Activated effector memory CD4-positive, alpha-beta T cell treated with anti-CD3 and anti-CD28 coated beads, Interleukin-2, amount 50 U/mL, for 16 hours (primary cell): Measurements from ENCODE around the gene KCNMA1.

ENCODE experiments used
- DNase-seq: peaks from one replicate; pipeline ENCODE4 v3.0.0-alpha.2; 2020

The KCNMA1 gene

DNA sequence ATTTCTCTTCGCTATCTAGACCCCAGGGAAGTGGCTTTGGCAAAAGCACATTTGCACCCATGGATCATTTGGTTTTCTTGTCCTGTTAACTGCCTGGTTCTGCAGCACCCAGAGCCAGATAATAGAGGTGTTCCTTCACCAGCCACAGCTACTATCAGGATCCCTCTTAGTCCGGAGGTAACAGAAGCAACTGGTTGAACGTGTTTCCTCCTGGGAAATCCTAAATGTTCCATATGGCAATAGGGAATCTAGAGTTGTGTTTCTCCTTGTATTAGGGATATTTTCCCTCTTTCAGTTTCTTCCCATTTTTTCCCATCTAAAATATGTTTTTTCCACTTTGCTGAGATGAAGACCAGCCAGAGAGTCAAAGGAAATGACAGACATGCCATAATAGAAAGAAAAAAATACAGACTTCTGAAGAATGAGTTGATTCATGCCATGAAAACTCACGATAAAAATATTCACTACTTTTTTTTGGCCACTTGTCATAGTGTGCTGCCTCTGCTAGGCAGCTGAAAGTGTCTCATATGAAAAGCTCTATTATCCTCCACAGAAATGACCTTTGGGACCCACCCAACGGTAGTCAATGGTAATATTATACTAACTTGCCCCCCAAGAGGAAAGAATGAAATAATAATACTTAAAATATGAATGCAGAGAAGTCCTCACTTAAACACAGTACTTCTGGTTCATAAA lies 472.8 kb downstream of the KCNMA1 start:
- DNase-seq, result no peak

DNA sequence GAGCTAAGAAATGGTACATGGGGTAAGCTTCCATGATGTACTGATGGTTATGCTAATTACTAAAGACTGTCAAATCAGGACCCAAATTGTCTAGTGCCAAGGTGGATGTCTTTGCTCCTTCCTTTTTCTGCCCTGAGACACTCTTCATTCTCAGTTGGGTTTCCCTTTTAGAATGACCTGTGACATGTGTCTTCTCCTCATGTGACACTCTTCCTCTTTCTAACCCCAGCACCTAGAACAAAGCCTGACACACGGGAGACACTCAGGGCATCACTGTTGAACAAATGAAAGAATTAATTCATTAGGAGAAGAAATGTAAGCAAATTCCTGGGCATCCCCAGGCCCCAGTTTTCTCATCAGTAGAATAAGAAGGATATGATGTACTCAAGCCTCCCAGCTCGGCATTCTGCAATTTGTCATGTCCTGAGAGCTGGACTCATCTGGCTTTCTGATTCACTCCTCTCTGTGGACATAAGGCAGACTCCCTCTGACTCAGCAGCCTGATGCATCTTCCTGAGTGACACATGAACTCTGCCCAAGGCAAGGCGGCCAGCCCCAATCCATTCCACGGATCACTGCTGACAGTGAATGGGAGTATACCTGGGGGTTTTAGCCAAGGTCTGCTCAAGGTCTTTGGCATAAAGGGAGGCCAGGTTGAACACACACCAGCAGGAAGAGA lies 473.8 kb downstream of the KCNMA1 start:
- DNase-seq, result no peak

DNA sequence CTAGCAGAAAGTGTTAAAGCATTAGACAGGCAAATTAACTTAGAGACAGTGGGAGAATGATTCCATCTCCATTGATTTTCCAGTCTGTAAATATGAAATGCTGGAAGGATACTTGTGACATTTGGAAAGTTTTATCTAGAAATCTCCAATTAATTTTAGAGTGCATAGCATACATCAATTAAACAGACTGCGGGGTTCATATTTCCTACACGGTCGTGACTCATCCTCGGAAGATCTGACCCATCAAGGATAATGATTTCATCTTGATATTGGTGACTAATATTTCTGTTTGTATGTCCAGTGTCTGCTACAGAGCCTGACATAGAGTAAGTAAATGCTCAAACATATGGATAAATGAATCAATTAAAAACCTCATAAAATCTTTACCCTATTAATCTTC lies 474.9 kb downstream of the KCNMA1 start:
- no peak for DNase-seq

DNA sequence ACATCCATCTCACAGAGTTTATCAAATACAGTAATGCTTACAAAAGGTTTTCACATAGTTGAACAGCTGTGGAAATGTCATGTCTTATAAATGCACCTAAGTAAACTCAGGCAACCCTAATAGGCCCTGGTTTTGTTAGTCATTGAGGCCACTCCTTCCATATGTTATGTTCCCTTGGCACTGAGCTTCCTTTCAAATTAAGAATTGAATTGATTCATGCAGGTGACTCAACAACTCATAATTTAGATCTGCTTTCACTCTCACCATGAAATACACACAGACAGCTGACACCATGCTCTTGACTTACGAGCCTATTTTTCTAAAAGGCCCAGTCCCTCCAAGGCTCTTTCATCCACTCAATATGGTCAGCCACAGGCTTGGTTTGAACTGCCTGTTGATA lies 476.9 kb downstream of the KCNMA1 start:
- DNase-seq, result no peak

DNA sequence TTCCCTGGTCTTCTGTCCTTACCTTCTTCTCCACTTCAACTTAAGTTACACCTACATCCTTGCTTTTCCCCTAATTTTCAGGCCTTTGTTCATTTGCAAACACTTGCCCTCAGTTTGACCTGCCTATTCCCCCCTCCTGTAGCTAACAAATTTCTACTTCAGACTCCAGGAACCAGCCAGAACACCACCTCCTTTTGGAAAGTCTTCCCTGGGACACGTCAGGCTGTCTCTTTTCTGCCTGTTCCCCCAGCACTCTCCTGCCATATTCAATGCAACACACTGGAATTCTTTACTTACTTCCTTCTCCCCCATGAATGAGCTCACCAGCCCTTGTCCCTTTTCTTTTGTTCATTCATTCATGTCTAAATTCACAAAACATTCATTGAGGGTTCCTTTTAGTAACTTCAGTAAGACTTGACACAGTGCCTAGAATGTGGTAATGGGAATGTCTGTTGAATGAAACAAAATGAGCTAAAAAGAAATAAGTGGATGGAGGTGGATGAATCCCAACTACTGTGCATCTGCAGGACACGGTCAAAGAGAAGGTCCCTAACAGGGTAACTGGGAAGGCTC lies 478.0 kb downstream of the KCNMA1 start:
- DNase-seq, result no peak

DNA sequence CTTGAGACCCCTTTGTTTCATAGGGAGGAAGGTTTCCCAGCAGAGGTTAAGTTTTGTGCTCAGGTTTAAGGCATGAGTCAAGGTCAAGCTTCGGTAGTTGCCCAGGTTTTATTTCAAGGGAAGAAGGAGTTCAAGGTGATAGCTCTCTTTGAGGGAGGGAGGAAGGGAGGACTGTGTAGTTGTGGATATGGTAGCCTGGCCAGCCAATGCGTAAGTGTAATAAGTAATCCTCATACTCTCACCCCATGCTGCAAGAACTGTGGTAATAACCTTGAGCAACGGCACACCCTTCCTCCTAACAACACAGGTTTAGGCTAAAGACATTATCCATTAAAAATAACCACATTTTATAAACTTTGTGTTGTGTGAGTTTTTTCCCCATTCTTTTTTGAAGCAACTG lies 478.9 kb downstream of the KCNMA1 start:
- DNase-seq, result no peak

DNA sequence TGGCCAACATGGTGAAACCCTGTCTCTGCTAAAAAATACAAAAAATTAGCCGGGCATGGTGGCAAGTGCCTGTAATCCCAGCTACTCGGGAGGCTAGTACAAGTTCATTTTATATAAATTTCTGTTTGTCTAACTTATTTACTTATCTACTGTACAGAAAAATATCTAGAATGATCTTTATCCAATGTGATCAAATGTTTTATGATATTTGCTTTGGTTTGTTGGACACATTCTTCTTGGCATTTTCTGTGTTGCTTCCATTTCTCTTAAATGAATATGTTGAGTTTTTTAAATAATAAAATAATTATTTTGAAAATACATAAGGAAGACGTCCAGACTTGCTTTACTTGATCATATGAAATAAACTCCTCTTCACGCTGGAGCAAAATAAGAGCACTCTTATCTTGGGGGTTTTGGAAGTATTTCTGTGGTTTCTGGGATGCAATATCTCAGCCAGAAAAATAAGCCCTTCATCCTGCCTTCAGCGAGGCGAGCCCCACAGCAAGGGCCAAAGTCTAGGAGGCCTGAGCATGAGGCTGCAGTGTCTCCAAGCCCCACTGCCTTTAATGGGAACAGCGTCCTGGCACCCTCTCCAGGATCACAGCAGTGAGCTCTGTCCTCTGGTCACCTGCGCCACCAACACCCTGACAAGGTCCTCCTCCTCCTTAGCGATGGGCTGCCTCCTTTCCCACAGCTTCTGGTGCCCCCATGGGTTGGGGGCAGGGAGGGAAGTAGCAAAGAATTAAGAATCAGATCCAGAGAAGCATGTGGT lies 480.2 kb downstream of the KCNMA1 start:
- no peak for DNase-seq

DNA sequence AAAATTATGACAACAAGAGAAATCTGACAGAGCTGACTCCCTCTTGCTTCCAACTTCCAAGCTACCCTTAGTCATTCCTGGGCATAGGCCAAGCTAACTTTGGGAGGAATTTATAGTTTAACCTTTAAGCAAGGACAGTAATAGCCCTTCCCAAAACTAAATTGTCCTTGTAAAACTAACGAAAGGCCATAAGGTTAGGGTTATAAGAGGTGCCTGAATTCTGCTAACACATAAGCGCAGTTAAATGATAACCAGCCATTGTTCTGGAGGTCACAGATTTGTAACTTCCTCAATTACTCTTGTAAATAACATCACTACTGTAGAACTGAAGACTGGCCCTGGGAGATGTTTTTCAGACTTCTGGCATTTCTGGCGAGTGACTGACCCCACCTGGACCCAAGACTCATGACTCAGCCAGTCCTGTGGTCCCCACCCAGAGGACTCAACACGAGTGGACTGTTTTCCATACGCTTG lies 481.2 kb downstream of the KCNMA1 start:
- no peak for DNase-seq

DNA sequence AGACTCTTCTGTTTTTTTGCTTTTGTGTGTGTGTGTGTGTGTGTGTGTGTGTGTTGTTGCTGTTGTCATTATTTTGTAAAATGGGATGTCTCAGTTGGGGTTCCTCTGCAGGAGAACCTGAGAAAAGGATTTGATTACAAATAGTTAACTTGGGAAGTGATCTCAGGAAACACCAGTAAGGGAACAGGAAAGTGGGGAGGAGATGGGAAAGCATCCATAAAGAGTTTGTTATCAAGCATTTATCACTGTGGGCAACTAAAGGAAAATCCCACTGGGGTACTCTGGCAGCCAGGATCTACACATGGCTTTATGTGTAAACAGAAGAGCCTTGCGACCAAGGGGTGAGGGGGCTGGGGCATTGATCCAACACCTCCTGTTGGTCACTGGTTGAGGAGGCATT lies 485.4 kb downstream of the KCNMA1 start:
- no peak for DNase-seq

DNA sequence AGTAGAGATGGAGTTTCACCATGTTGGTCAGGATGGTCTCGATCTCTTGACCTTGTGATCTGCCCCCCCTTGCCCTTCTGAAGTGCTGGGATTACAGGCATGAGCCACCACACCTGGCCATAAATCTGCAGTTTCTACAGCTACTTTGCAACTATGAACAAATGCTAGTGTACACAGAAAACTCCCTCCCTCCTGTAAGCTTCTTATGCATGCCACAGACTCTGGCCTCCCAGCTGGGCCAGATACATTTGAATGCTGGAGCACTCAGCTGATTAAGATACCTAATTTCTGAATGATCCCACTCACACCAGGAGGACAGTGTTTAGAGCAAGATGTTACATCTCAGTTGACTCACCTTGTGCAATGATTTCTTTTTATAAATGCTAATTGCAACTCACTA lies 486.2 kb downstream of the KCNMA1 start:
- no peak for DNase-seq

DNA sequence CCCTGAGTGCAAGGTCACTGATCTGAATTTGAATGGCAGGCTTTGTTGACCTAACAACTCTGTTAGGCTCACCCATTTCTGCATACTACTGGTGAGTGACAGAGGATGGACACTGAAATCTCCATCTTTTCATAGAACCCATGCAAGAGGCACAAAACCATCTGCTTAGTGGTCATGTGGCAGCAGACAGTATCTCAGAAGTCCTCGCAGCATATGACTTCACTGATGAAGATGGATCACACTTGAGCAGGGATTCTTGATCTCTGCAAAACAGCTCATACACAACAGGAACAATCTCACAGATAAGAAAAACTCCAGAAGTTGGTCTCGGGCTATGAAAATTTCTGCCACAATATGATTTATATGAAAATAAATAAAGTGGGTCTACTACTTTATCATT lies 487.9 kb downstream of the KCNMA1 start:
- no peak for DNase-seq

DNA sequence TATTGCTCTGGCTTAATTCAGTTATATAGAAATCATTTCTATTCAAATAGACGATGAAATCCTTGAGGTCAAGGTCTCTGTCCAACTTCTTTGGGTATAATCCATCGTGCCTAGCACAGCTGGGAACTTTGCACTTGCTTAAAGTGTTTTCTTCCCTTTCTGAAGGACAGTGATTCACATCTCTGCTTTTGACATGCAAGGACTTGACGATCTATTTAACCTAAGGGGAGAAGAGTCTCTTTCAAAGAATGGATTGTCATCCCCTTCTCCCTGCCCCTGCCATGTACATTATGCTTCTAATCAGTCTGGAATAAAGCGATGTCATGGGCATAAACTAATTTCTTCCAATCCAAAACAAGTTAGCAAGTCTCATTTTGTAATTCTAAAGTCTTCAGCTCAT lies 488.6 kb downstream of the KCNMA1 start:
- no peak for DNase-seq

DNA sequence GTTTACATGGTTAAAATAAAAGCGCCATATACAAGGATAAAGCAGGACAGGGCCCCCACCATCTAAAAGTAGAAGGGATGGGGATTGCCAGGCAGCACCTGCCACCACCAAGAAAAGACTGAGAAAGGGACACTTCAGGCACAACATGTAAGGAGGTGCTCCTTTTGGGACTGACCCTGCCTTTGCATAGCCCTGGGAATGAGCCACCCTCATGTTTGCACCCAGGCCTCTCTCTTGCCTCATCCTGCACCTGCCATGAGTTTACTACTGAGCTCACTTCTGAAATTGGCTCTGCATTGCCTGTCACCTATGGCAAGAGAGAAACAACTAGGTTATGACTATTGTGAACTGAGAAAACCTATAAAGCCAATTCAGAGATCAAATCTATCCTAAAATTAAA lies 489.7 kb downstream of the KCNMA1 start:
- no peak for DNase-seq

DNA sequence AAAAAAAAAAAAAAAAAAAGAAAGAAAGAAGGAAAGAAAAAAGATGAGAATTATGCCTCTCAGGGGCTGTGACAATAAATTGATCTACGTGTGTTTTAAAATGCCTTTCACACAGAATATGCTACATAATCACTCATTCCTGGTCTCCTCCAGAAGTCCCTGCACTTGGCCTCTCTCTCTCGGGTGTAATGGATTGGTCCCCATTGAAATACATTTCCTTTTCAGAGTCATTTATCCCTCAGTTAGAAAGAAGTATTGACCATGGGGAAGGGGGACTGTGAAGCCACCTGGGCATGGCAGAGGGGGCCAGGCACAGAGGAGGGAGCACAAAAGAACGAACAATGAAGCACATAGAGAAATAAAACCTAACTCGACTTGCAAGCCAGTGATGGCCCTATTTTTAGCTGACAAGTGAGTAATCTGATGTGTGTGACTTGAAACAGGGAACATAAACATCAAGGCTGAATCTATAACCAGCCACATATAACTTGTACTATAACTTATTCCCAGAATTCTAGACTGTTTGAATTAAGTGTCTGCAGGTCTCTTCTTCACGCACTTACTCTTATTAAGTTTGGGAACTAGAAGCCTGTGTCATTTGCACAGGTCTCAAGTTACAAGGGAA lies 490.8 kb downstream of the KCNMA1 start:
- no peak for DNase-seq

DNA sequence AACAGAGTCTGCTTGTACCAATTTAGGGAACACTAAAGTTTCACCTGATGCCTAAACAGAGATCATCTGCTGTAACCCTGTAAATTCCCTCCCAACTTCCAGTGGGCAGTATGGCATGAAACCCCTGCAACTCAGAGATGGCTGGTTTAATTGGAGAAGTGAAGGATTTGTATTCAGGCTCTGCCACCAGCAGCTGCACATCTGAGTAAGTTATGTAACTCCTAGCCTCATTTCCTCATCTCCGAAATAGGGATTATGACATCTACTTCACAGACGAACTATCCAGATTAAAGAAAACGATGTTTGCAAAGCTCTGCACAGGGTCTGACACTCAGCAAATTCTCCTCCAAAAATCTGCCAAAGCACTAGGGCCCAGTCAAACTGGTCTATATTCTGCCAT lies 493.0 kb downstream of the KCNMA1 start:
- no peak for DNase-seq

DNA sequence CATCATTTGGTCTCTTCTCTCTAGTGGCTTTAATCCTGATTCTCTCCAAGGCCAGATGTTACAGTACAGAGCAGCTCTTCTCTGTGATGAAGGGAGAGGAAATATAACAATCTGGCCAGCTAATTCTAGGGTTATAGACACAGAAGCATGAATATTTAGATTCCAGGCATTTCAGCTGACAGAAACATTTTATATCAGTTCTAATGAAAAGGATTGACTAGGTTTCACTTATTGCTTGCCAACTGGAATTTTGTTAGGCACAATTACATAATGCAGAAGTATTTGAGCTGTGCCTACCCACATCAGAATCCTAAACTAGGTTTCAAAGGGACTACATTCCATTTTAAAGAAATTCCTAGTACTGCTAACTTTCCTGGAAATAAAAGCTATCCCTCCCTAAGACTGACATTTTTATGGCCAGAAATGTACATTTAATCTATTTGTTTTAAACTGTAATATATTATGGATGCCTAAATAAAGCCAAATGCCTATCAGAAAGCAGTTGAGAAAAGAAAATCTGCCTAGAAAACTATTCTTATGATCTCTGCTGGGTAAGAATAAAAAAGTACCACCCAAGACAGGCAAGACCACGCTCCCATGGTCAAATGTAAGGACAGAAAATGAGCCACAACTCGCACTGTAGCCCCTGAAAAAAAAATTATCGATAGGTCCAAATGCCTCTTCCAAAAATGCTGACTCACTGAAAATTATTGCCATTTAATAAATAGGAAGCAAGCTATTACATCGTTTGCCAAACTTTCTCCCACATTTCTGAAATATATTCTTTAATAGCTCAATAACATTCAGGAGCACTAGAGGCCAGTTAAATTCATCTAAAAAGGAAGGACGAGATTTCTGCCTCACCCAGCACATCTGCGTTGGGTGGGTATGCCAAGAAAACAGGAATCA lies 498.1 kb downstream of the KCNMA1 start:
- DNase-seq, result no peak

DNA sequence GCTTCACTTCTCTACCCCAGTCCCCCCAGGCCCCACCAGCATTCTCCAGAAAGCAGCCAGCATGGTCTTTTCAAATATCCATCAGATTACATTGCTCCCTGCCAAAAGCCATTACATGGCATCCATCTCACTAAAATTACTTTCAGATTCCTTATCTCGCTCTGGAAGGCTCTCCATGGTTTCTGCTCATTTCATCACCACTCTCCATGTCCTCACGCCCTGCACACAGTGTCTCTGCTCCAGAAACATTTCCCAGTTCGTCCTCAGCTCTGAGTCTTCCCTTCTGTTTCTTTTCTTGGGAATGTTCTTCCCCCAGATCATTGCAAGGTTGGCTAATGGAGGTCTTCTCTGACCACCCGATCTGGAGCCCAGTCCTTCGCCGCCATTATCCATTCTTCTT lies 499.1 kb downstream of the KCNMA1 start:
- DNase-seq, result no peak

DNA sequence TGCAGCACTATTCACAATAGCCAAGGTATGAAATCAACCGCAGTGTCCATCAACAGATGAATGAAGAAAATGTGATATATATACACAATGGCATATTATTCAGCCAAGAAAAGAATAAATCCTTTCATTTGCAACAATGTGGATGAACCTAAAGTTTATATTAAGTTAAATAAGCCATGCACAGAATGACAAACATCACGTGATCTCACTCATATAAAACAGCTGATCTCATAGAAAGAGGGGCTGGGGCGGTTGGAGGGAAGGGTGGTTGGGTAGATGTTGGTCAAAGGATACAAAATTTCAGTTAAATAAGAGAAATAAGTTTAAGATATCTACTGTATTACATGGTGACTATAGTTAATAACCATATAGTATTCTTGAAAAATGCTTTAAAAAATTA lies 502.1 kb downstream of the KCNMA1 start:
- DNase-seq, result no peak

DNA sequence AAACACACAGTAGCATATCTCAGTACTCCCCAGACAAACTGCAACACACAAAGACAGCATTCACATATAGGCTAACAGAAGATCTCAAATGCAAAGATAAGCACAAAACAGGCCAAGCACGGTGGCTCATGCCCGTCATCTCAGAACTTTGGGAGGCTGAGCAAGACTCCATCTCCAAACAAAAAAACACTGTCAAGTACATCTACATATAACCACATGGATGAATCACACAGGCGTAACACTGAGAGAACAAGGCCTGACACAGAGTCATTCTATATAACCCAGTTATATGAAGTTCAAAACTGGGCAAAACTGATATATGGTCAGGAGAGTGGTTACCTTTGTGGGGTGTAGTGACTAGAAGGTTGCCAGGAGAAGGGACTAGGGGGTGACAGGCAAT lies 506.4 kb downstream of the KCNMA1 start:
- DNase-seq, result no peak

DNA sequence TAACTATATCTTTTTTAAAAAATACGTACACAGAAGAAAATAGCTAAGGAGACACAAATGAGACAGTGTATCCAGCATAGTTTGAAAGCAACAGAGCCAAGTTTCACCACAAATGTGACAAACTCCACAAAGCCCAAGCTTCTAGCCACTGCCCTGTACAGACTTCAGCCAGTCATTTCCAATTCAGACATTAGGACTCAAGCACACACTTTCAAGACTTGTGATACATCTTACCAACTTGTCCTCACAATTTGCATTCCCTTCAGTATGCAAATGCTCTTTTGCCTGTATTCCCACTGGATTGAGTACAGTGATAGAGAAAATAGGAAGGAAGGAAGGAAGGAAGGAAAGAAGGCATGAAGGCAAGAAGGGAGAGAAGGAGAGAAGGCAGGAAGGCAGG lies 510.4 kb downstream of the KCNMA1 start:
- no peak for DNase-seq

DNA sequence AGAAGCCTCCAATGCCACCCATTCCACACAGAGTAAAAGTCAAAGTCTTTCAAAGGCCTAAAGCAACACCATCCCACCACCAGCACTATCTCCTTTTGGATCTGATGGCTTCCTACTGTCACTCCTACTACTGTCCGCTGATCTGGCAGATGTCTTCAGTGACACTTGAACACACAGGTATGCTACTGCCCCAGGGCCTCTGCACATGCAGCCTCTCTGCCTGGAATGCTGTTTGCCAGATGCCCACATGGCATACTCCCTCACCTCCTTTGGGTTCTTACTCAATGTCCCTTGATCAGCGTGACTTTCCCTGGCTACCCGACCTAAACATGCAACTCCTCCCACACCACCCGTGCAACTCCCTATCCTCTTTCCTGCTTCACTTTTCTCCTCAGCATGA lies 512.4 kb downstream of the KCNMA1 start:
- DNase-seq, result no peak

DNA sequence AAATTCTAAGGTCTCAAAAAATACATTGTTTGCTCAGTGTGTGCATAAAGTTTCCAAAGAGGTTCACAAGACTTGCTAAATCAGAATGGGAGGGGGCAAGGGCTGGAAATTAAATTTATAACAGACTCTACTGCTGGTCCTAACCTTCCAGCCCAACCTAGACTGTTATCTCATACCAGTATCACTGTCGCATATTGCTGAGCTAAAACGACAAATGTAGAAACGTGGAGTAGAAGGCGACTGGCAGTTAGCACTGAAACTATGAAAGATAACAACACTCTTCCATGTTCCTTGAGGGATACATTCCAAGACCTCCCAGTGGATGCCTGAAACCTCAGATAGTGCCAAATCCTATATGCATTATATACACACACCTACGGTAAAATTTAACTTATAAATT lies 514.3 kb downstream of the KCNMA1 start:
- no peak for DNase-seq
